Measurements from ENCODE around the gene ANXA8.
"Not testable (repeated sequence)": the region's sequence is repeated elsewhere in the genome, so short reads cannot be mapped to it uniquely, and the experiment has no call there.

Gene ANXA8

GRCh38 chr10:47483923-47484322 lies at the start of gene ANXA8:
Gene ANXA8 (minus strand): TSS chr10:47484115. CDS start chr10:47483933, 182 bp downstream.
- in situ Hi-C loops (cut with HindIII; ENCODE audit: low pct_unique_long_range_greater_than_20kb, low sequenced_read_pairs); DNase-seq (ENCODE audit: low read depth in 1 of 2, low spot score in 1 of 2): not testable (repeated sequence)

GRCh38 chr10:47523475-47523874 lies 39.6 kb upstream of the ANXA8 start, which contains the start of gene AGAP9:
Gene AGAP9 (minus strand): TSS chr10:47523638. CDS start chr10:47523526, 112 bp downstream.
- in situ Hi-C loops (cut with HindIII; ENCODE audit: low pct_unique_long_range_greater_than_20kb, low sequenced_read_pairs); DNase-seq (ENCODE audit: low read depth in 1 of 2, low spot score in 1 of 2): not testable (repeated sequence)

- in situ Hi-C loops (cut with HindIII; ENCODE audit: low pct_unique_long_range_greater_than_20kb, low sequenced_read_pairs); DNase-seq (ENCODE audit: low read depth in 1 of 2, low spot score in 1 of 2): not testable (repeated sequence)
Observed at GRCh38 chr10:47502313-47502712, 18.4 kb upstream of the ANXA8 start.

GRCh38 chr10:47494226-47494625 lies 10.3 kb upstream of the ANXA8 start:
- in situ Hi-C loops (cut with HindIII; ENCODE audit: low pct_unique_long_range_greater_than_20kb, low sequenced_read_pairs): not testable (repeated sequence)

GRCh38 chr10:47491600-47491999 lies 7.7 kb upstream of the ANXA8 start, which contains the start of gene FAM25G:
Gene FAM25G (minus strand): TSS chr10:47491700. CDS start chr10:47491674, 26 bp downstream.
- in situ Hi-C loops (cut with HindIII; ENCODE audit: low pct_unique_long_range_greater_than_20kb, low sequenced_read_pairs); DNase-seq (ENCODE audit: low read depth in 1 of 2, low spot score in 1 of 2): not testable (repeated sequence)

More at GRCh38 chr10:47494226-47494625, 10.3 kb upstream of the ANXA8 start:
- DNase-seq (ENCODE audit: low read depth in 1 of 2, low spot score in 1 of 2): not testable (repeated sequence)

GRCh38 chr10:47489630-47490029 lies 5.7 kb upstream of the ANXA8 start:
- DNase-seq (ENCODE audit: low read depth in 1 of 2, low spot score in 1 of 2); in situ Hi-C loops (cut with HindIII; ENCODE audit: low pct_unique_long_range_greater_than_20kb, low sequenced_read_pairs): not testable (repeated sequence)

- DNase-seq (ENCODE audit: low read depth in 1 of 2, low spot score in 1 of 2); in situ Hi-C loops (cut with HindIII; ENCODE audit: low pct_unique_long_range_greater_than_20kb, low sequenced_read_pairs): not testable (repeated sequence)
Observed at GRCh38 chr10:47485943-47486342, 2.0 kb upstream of the ANXA8 start.

- DNase-seq (ENCODE audit: low read depth in 1 of 2, low spot score in 1 of 2); in situ Hi-C loops (cut with HindIII; ENCODE audit: low pct_unique_long_range_greater_than_20kb, low sequenced_read_pairs): not testable (repeated sequence)
Observed at GRCh38 chr10:47484786-47485185, 871 bp upstream of the ANXA8 start.

- DNase-seq (ENCODE audit: low read depth in 1 of 2, low spot score in 1 of 2); in situ Hi-C loops (cut with HindIII; ENCODE audit: low pct_unique_long_range_greater_than_20kb, low sequenced_read_pairs): not testable (repeated sequence)
Observed at GRCh38 chr10:47482367-47482766, 1.5 kb downstream of the ANXA8 start.

GRCh38 chr10:47481768-47482181 lies 2.1 kb downstream of the ANXA8 start:
- in situ Hi-C loops (cut with HindIII; ENCODE audit: low pct_unique_long_range_greater_than_20kb, low sequenced_read_pairs); DNase-seq (ENCODE audit: low read depth in 1 of 2, low spot score in 1 of 2): not testable (repeated sequence)

GRCh38 chr10:47481182-47481766 lies 2.6 kb downstream of the ANXA8 start:
- DNase-seq (ENCODE audit: low read depth in 1 of 2, low spot score in 1 of 2): not testable (repeated sequence)

GRCh38 chr10:47480133-47480532 lies 3.8 kb downstream of the ANXA8 start:
- DNase-seq (ENCODE audit: low read depth in 1 of 2, low spot score in 1 of 2); in situ Hi-C loops (cut with HindIII; ENCODE audit: low pct_unique_long_range_greater_than_20kb, low sequenced_read_pairs): not testable (repeated sequence)

More at GRCh38 chr10:47481182-47481766, 2.6 kb downstream of the ANXA8 start:
- in situ Hi-C loops (cut with HindIII; ENCODE audit: low pct_unique_long_range_greater_than_20kb, low sequenced_read_pairs): not testable (repeated sequence)

- in situ Hi-C loops (cut with HindIII; ENCODE audit: low pct_unique_long_range_greater_than_20kb, low sequenced_read_pairs); DNase-seq (ENCODE audit: low read depth in 1 of 2, low spot score in 1 of 2): not testable (repeated sequence)
Observed at GRCh38 chr10:47478114-47478513, 5.8 kb downstream of the ANXA8 start.

GRCh38 chr10:47477078-47477477 lies 6.8 kb downstream of the ANXA8 start:
- in situ Hi-C loops (cut with HindIII; ENCODE audit: low pct_unique_long_range_greater_than_20kb, low sequenced_read_pairs); DNase-seq (ENCODE audit: low read depth in 1 of 2, low spot score in 1 of 2): not testable (repeated sequence)

GRCh38 chr10:47475101-47475500 lies 8.8 kb downstream of the ANXA8 start:
- in situ Hi-C loops (cut with HindIII; ENCODE audit: low pct_unique_long_range_greater_than_20kb, low sequenced_read_pairs): not testable (repeated sequence)

GRCh38 chr10:47473516-47473915 lies 10.4 kb downstream of the ANXA8 start:
- in situ Hi-C loops (cut with HindIII; ENCODE audit: low pct_unique_long_range_greater_than_20kb, low sequenced_read_pairs); DNase-seq (ENCODE audit: low read depth in 1 of 2, low spot score in 1 of 2): not testable (repeated sequence)

More at GRCh38 chr10:47475101-47475500, 8.8 kb downstream of the ANXA8 start:
- DNase-seq (ENCODE audit: low read depth in 1 of 2, low spot score in 1 of 2): not testable (repeated sequence)

GRCh38 chr10:47472647-47473046 lies 11.3 kb downstream of the ANXA8 start:
- DNase-seq (ENCODE audit: low read depth in 1 of 2, low spot score in 1 of 2); in situ Hi-C loops (cut with HindIII; ENCODE audit: low pct_unique_long_range_greater_than_20kb, low sequenced_read_pairs): not testable (repeated sequence)

- DNase-seq (ENCODE audit: low read depth in 1 of 2, low spot score in 1 of 2); in situ Hi-C loops (cut with HindIII; ENCODE audit: low pct_unique_long_range_greater_than_20kb, low sequenced_read_pairs): not testable (repeated sequence)
Observed at GRCh38 chr10:47472072-47472471, 11.8 kb downstream of the ANXA8 start.
